Central memory CD4-positive, alpha-beta T cell (primary cell): ENCODE data around the gene SLC6A7.
"Not testable (repeated sequence)": the region's sequence is repeated elsewhere in the genome, so short reads cannot be mapped to it uniquely, and the experiment has no call there.

Experiments used
- DNase-seq: peaks from one replicate; pipeline ENCODE4 v3.0.0; 2022

SLC6A7 gene

DNA sequence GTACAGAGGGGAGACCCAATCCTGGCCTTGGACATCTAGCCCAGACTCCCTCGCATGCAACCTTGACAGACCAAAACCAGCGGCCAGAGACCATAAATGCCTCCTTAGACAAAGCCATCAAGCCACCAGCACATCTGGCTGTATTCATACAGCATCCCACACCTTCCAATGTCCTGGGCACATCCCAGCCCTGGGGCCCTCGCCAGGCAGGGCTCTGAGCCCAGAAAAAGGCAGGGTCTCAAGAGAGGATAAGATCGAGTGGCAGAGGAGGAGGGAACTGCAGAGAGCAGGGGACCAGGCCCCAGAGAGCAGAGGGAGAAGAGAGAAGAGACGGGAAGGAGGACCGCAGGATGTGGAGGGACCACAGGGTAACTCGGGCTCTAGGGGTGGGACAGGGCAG, 54.3 kb downstream of the SLC6A7 start:
- DNase-seq: no peak

DNA sequence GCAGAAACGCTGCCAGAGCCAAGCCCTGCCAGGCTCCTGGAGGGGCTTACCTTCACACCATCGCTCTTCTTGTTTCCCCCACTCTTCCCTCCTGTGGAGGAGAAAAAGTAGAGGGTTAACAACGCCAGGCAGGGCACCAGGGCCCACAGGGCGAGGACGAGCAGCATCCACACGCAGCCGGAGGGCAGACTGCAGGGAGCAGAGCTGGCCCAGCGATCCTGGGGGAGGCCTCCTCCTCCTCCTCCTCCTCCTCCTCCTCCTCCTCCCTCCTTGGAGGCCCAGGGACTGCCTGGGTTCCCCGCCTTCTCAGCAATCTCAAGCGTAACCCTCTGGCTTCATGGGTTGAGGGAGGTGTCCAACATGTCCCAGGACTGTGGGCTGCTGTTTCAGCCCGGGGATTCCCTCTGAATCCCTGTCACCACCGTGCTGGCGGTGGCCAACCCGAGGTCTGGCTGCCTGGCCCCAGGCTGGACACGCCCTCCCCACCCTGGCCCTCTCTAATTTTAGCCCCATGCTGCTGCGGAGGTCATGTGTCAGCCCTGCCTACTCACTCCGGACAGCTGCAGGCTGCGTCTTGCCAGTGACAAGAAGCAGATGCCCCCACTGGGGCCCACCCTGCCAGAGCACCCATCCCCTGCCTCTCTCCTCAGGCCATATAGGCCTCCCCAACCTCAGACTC, 55.4 kb downstream of the SLC6A7 start:
- no peak for DNase-seq

DNA sequence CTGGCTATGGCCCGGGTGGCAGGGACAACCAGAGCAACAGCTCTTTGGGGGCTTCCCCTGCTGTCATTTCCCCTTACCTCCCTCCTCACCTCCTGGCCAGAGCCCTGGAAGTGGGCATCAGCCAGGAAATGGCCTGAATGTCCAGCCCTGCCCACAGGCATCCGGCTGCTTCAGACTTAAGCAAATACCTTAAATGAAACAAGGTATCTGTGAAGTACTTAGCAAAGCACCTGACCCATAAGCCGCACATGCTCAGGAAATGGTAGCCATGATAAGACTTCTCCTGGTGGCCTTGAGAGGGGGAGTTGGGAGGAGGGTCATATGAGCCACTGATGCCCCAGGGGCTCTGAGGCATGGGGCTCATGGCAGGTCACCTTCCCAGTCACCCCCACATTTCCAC, 55.9 kb downstream of the SLC6A7 start:
- no peak for DNase-seq

DNA sequence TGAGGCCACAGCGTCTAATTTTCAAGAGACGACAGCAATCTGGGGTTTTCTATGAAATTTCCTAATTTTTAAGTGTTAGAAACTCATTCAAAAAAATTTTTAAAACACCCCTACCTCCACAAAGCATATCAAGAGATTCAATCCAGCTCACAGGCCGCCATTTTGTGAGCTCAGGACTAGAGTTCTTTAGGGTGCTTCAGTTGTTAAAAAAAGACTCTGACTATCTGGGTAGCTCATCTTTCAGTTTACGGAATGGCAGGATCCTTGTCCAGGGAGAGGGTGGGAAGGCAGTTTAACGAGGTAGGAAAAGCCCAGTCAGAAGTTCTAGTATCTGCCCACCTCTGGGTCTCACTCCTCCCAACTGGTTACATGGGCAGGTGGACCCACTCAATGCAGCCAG, 56.6 kb downstream of the SLC6A7 start:
- no peak for DNase-seq

DNA sequence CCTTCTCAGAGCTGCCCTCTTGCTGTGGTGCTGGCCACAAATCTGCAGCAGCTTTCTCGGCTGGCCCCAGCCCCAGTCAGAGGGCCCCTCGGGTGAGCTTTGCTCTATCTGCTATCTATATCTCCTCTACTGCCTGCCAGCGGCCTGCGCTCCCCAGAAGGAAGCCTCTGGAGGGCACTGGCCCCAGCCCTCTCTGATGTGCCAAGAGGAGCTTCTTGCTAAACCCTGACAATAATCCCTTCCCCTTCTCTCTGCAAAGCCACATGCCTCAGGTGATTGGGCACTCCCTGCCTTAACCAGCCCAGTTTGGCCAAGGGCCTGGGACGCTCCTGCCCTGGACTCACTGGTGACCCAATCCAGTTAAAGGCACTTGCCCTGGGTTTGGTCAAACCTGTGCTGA, 57.0 kb downstream of the SLC6A7 start:
- DNase-seq: no peak

DNA sequence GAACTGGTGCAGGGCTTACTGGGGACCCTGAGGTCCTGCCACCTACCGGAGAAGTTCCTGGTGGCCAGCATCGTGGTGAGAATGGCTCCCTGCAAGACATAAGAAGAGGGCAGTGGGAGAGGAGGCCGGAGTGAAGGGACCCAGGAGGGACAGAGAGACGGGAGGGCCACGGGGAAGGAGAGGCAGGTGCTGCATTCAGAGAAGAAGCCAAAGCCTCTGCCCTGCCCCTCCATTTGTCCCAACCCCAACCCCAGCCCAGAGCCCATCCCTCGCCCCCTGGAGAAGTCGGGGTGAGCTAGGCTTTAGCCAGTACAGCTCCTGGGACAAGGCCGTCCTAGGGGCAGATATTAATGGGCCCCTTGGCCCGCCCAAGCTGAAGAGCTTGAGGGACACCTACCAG, 57.9 kb downstream of the SLC6A7 start:
- no peak for DNase-seq

DNA sequence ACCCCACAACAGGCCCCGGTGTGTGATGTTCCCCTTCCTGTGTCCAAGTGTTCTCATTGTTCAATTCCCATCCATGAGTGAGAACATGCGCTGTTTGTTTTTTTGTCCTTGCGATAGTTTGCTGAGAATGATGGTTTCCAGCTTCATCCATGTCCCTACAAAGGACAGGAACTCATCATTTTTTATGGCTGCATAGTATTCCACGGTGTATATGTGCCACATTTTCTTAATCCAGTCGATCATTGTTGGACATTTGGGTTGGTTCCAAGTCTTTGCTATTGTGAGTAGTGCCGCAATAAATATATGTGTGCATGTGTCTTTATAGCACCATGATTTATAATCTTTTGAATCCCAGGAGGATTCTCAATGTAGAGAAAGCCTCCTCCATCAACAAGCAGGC, 58.6 kb downstream of the SLC6A7 start:
- DNase-seq: not testable (repeated sequence)

DNA sequence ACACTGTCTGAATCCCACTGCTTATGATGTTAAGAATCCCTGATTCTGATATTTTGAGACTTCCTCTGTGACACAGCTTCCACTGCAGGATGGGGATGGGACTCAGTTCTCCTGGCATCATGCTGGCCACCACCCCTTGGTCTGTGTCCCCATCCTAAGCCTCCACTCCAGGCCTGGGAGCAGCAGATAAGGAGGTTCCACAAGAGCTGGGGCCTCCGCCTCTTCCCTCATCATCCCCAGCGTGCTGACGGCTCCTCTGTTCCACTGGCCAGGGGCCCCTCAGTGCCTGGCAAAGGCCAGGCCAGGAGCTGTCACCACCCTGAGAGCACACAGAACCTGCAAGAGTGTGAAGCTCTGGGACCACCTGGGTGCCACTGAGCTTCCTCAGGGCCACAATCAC, 59.1 kb downstream of the SLC6A7 start:
- DNase-seq: no peak

DNA sequence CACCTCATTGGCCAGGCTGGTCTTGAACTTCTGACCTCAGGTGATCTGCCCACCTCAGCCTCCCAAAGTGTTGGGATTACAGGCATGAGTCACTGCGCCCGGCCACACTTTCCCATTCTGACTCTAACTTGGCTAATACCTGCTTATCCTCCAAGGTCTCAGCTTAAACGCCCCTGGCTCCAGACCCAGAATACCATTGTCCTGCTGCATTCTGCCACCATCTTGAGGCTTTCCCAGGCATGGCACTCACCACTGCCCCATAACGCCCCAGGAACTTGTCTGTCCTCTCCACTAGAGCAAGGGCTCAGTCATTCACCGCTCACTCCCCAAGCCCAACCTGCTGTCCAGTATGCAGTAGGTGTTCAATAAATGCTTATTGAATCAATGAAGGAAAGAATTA, 59.9 kb downstream of the SLC6A7 start:
- DNase-seq: no peak

DNA sequence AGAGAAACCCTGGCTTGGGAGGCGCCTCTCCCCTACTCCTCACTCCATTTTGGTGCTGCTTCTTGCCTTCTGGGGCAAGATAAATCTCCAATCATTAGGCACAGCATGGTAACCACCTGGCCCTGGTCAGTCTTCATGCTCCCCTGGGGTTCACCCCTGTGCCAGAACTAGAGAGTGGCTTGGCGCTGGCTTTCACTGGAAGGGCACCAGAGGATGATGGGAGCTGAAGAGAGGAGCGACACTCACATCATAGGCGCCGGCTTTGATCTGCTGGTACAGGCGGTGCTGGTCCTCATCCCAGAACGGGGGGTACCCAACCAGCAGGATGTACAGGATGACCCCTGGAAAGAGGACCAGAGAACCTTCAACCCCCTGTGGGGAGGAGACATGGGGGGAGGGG, 61.6 kb downstream of the SLC6A7 start:
- DNase-seq: no peak

DNA sequence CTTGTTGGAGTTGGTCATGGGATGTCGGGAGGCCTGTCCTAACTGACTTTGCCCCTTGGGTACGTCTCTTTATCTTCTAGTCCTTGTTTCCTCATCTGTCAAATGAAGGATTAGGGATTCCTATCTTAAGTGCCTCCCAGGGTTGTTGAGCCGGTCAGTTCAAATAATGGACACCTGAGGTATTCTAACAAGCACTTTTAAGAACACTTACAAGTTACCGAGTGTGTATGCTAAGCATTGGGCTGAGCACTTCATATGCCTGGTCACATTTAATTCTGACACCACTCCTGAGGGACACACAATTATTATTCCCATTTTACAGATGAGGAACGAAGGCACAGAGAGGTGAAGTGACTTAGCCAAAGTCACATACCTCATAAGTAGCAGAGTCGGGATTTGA, 62.6 kb downstream of the SLC6A7 start:
- DNase-seq: no peak

DNA sequence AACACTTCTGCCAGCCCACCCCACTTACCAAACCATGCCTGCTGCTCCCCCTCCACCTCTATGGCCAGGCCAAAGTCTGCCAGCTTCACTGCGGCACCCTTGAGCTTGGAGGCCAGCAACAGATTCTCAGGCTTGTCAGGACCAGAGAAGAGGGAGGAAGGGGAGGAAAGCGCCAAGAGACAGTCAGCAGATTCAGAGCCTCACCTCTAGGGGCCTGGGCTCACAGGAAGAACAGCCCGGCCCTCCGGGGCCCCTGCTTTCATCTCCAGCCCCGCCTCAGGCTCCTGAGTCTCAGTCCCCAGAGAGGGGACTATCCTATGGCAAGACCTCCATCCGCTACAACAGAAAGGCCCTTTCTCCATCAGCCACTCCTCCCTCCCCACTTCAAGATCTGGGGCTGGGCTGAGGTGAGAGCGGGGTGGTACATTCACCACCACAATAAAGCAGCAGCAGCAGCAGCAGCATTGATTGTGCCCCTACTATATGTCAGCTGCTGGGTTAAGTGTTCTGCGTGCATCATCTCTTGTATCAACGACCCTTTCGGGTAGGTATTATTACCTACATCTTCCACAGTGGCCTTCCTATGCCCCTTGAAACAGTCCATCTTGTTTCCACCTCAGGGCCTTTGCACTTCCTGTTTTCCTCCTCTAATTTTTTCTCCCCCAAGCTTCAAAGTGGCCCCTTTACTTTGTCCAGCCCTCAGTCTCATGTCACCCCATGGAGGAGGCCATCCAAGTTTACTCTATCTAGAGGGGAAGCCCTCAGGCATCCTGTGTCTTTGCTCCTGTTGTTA, 63.8 kb downstream of the SLC6A7 start:
- DNase-seq: no peak

DNA sequence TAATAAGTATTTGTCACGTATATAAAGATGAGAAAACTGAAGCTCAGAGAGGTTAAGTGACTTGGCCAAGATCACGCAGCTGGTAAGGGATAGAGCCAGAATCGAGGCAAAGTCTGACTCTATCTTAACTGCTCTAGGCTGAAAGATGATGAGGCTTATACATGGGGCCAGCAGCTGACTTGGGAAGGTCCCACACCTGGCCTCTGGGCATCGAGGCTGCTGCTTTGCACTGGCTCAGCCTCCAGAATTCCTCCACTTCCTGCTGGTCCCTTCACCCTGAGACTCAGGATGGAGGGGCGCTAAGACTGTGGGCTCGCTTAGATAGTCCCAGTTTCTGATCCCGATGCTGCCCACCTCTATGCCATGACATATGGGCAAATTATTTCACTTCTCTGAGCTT, 64.5 kb downstream of the SLC6A7 start:
- no peak for DNase-seq

DNA sequence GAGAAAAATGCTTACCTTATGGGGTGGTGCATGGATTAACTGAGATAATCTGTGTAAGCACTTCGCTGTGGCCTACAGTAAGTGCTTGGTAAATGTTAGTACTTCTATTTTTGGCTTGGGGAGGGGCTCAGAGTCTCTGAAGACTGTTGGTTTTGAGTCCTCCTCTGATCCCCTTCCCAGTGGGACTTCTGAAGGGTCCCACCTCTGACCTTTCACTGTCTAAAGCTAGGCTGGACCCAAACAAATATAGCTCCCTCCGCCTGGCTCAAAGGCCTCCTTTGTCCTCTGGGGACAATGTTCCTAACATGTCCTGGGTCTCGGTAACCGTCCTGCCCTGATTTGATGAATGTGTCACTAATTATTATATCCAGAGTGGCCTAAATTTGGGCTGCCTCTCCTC, 64.9 kb downstream of the SLC6A7 start:
- DNase-seq: no peak

DNA sequence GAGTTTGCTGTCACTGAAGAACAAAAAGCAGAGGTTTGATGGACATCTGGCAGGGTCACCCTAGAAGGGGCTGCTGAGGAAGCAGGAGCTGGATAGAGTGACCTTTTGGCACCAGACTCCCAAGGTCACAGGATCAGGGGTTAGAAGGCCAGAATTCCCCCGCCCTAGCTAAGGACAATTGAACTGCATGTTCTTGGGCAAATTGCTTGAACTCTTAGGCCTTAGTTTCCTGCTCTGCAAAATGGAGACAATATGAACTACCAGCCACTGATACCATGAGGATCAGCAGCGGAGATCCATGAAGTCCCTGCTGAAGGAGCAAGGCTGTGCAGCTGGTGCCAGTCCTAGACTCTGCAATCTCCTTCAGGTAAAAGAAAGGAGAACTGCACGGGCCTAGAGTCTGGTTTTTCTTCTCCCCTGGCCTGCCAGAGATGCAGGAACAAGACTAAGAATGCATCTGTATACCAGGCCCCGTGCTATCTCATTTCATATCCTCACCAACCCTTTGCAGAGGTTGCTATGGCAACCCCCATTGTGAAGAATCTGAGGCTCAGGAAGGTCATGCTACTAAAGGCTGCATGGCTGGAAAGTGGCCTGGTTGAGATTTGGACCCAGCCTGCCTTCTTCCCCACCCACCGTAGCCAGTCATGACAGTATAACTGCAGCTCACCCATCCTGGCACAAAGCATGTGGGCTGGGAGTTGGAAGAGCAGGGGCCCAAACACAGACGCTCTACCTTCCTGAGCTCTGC, 66.0 kb downstream of the SLC6A7 start:
- DNase-seq: no peak

DNA sequence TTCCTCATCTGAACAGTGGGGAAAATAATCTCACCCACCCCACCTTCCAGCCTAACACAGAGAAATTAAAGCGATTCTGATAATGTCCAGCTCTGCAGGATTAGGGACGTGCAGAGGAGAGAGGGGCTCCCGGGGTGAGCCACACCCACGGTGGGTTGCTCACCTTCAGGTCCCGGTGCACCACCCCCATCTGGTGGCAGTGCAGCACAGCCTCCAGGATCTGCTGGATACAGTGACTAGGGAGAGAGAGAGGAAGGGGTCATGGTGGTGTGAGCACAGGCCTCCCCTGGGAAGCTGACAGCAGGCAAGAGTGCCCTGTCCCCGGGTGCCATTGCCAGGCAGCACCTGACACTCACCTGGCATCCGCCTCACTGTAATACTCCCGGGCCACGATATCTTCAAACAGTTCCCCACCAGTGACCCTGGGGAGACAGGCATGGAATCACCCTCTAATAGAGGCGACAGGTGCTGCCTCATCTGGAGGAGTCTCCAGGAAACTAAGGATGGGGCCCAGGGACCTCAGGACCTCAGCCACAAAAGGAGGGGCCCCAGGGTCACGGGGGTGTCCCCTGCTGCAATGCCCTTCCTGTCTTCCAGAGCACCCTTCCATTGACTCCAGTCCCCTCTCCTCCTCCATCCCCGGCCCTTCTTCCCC, 66.7 kb downstream of the SLC6A7 start:
- DNase-seq: no peak

DNA sequence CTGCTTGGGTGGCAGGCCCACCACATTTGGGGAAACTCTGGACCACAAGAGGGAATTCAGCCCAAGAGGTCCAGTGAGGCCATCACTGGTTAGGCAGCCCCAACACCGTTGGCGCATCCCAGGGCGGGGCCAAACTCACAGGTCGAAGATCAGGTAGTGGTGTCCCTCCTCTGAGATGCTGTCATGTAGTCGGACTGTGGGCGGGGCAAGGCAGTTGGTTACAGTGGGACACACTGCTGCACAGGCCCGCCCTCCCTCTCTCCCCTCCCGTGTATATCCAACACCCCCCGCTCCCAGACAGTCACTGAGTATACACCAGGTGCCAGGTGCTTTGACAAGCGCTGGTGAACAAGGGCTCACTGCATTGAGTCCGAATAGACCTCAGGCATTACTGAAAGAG, 67.6 kb downstream of the SLC6A7 start:
- no peak for DNase-seq

DNA sequence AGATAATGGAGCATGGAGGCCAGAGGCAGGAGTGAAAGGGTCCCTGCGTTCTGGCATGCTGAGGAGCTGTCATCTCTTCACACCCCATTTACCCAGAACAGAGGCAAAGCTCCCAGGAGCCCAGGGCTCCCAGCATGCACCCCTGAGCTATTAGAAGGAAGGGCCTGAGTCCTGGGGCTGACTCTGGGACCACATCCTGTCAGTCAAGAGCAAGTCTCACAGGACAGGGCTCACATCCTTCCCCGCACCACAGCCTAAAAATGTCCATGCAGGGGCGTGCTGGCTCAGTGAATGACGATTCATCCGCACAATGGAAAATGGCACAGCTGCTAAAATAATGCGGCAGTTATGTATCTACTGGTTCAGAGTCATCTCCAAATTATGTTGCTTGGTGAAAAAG, 68.3 kb downstream of the SLC6A7 start:
- no peak for DNase-seq
